Measurements from ENCODE around the gene DGKB. TPM values are rescaled to one million over a fixed set of nuclear protein-coding genes. Genes with fewer than 3 reads are reported as not detected.

Gene DGKB
- total RNA-seq, 6 experiments from 2014 or later: 0.23 to 0.76 (median 0.61) TPM

DNA sequence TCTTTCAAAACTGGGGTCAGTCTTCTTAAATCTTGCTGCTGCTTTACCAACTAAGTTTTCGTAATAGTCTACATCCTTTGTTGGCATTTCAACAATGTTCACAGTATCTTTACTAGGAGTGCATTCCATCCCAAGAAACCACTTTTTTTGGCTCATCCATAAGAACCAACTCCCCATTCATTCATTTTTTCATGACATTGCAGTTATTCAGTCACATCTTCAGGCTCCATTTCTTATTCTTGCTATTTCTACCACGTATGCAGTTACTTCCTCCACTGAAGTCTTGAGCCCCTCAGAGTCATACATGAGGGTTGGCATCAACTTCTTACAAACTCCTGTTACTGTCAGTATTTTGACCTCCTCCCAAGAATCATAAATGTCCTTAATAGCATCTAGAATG lies 392.3 kb downstream of the DGKB start:
- Mint-ChIP-seq H3K4me1 (ENCODE audit: low read depth) (no peaks in the 10 kb centered on the region), H3K27me3 (ENCODE audit: insufficient read depth) (no peaks in the 10 kb centered on the region; the same call in 1 of the 2 replicates), H3K4me3 (no peak overlapping the region), H3K9me3 (peaks cover 19% of the 10 kb centered on the region), H3K36me3 (ENCODE audit: low read depth) (peaks cover 8% of the 10 kb centered on the region; the same call in 1 of the 2 replicates), H3K27ac (no peak overlapping the region)
- DNase-seq: no peak
- TF ChIP-seq, protein P1, sequence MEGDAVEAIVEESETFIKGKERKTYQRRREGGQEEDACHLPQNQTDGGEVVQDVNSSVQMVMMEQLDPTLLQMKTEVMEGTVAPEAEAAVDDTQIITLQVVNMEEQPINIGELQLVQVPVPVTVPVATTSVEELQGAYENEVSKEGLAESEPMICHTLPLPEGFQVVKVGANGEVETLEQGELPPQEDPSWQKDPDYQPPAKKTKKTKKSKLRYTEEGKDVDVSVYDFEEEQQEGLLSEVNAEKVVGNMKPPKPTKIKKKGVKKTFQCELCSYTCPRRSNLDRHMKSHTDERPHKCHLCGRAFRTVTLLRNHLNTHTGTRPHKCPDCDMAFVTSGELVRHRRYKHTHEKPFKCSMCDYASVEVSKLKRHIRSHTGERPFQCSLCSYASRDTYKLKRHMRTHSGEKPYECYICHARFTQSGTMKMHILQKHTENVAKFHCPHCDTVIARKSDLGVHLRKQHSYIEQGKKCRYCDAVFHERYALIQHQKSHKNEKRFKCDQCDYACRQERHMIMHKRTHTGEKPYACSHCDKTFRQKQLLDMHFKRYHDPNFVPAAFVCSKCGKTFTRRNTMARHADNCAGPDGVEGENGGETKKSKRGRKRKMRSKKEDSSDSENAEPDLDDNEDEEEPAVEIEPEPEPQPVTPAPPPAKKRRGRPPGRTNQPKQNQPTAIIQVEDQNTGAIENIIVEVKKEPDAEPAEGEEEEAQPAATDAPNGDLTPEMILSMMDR (IDR thresholded peaks at IDR 0.05): no peak

DNA sequence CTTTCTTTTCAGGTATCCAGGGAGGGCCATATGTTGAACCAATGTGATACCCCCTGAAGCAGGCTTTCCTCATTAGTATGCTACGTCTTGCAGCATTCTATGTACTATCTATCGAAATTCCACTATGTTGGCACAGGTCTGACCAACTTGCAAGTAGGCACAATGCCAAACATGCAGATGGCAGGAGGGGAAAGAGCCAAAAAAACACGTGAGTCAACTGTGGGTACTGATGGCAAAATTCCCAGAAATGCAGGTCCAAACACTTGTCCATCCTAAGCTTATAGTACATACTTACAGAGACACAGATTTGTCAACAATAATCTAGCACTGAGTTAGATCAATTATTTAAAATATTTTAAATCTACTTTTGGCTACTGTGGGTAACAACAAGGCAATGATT lies 394.9 kb downstream of the DGKB start:
- Mint-ChIP-seq H3K36me3 (ENCODE audit: low read depth) (peaks cover 8% of the 10 kb centered on the region; the same call in 1 of the 2 replicates), H3K27ac (no peak overlapping the region), H3K9me3 (peaks cover 19% of the 10 kb centered on the region), H3K4me1 (ENCODE audit: low read depth) (no peaks in the 10 kb centered on the region), H3K4me3 (no peak overlapping the region), H3K27me3 (ENCODE audit: insufficient read depth) (no peaks in the 10 kb centered on the region; the same call in 1 of the 2 replicates)
- TF ChIP-seq, protein P1 (IDR thresholded peaks at IDR 0.05): no peak
- no peak for DNase-seq

DNA sequence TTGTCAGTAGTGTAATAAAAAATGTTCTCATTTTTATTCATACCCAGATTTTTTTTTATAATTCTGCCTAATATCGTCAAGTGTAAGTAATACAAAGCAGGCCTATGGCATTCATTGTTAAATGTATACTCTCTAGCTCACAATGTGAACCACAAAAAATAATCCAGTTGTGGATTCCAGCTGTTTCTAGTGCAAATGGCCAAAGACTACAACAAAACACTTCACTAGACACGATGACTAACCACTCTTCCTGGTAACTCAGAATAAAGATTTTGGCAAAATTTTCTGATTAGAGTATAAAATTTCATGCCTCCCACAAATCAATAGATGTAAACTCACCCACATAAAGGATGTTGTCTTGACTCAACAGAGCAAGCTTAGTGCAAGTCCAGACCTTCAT lies 396.6 kb downstream of the DGKB start:
- DNase-seq: no peak
- Mint-ChIP-seq H3K27ac (no peak overlapping the region), H3K4me3 (no peak overlapping the region), H3K36me3 (ENCODE audit: low read depth) (peaks cover 8% of the 10 kb centered on the region; the same call in 1 of the 2 replicates), H3K27me3 (ENCODE audit: insufficient read depth) (no peaks in the 10 kb centered on the region; the same call in 1 of the 2 replicates), H3K4me1 (ENCODE audit: low read depth) (no peaks in the 10 kb centered on the region), H3K9me3 (peaks cover 19% of the 10 kb centered on the region)
- TF ChIP-seq, protein P1 (IDR thresholded peaks at IDR 0.05): no peak

DNA sequence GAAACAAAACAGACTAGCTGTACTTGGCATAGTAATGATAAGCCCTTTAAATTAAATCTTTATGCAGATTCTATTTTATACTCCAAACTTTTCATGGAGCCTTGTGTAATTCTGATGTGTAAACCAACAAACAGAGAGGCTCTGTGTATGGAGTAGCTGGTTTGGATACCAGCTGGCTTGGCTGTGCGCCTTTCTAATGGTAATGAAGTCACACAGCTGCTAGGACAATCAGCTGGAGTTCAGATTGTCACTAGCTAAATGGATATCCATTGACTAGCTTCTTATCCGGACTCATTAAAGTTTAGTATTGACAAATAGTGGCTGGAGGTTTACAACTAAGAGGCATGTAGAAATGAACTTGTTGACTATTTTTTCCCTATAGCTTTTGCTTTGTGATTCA lies 398.4 kb downstream of the DGKB start:
- no peaks in the 10 kb centered on the region for H3K27me3 Mint-ChIP-seq (ENCODE audit: insufficient read depth)
- TF ChIP-seq, protein P1 (IDR thresholded peaks at IDR 0.05): no peak
- no peak for DNase-seq
- H3K27ac Mint-ChIP-seq: no peak overlapping the region
- no peaks in the 10 kb centered on the region for H3K4me1 Mint-ChIP-seq (ENCODE audit: low read depth)
- H3K4me3 Mint-ChIP-seq: no peak overlapping the region
- H3K36me3 Mint-ChIP-seq (ENCODE audit: low read depth): no peaks in the 10 kb centered on the region
- H3K9me3 Mint-ChIP-seq: peaks cover 3% of the 10 kb centered on the region

DNA sequence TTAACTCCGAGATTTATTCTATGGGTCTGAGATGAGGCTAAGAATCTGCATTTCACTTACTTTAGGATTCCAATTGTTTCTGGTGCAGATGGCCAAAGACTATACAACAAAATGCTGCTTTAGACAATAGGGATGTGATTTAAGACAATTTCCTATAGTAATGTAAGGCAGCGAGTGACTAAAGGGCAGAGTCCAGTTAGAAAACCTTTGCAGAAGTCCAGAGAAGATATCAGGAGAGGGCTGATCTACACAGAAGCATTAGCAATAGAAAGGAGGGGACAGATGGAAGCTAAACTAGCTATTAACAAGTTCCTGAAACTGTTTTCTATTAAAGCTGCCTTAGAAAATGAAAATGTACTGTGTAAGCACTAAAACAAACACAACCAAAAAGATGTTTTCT lies 398.9 kb downstream of the DGKB start:
- Mint-ChIP-seq H3K4me1 (ENCODE audit: low read depth) (no peaks in the 10 kb centered on the region), H3K4me3 (no peak overlapping the region), H3K27ac (no peak overlapping the region), H3K9me3 (no peaks in the 10 kb centered on the region; the same call in none of the 2 replicates), H3K36me3 (ENCODE audit: low read depth) (no peaks in the 10 kb centered on the region), H3K27me3 (ENCODE audit: insufficient read depth) (no peaks in the 10 kb centered on the region)
- TF ChIP-seq, protein P1 (IDR thresholded peaks at IDR 0.05): no peak
- no peak for DNase-seq

DNA sequence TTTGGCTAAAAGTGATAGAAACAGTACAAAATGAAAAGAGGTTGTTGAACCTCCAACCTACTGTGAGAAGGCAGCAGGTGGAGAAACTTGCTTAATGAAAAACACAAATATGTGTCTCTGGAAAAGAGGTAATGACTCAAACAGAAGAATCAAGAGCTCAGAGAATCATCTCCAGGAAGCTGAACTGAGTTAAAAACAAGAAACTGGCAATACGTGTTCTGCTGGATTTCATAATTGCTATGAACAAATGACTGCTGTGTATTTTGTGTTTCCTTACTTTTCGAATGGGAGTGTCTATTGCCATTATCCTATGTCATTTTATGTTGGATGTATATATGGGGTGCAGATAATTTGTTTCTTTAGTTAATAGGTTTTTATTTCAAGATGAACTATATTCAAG lies 401.1 kb downstream of the DGKB start:
- Mint-ChIP-seq H3K27ac (no peak overlapping the region), H3K9me3 (no peaks in the 10 kb centered on the region; the same call in 1 of the 2 replicates), H3K36me3 (ENCODE audit: low read depth) (no peaks in the 10 kb centered on the region), H3K27me3 (ENCODE audit: insufficient read depth) (no peaks in the 10 kb centered on the region), H3K4me3 (no peak overlapping the region), H3K4me1 (ENCODE audit: low read depth) (no peaks in the 10 kb centered on the region)
- TF ChIP-seq, protein P1 (IDR thresholded peaks at IDR 0.05): no peak
- no peak for DNase-seq
